Measurements from ENCODE around the gene PTGDS.
"Not testable (repeated sequence)": the region's sequence is repeated elsewhere in the genome, so short reads cannot be mapped to it uniquely, and the experiment has no call there.

The PTGDS gene

GRCh38 chr9:136992819-136993369 is 15.6 kb downstream of the PTGDS start:
- no peak for DNase-seq

GRCh38 chr9:136994180-136994887 is 17.0 kb downstream of the PTGDS start:
- DNase-seq, result no peak

- no peak for DNase-seq
Observed at GRCh38 chr9:136994888-136995230, 17.6 kb downstream of the PTGDS start.

GRCh38 chr9:136995362-136995761 is 18.1 kb downstream of the PTGDS start:
- no peak for DNase-seq

GRCh38 chr9:136995772-136996311 is 18.5 kb downstream of the PTGDS start:
- DNase-seq, result no peak

- peak; percentile 33 for DNase-seq
Observed at GRCh38 chr9:136996361-136997292, 19.3 kb downstream of the PTGDS start, which contains the start of gene CLIC3. Gene CLIC3 (minus strand): TSS chr9:136996568. CDS start chr9:136996543, 25 bp downstream.

- no peak for DNase-seq
Observed at GRCh38 chr9:136997371-136997770, 20.1 kb downstream of the PTGDS start.

- DNase-seq, result no peak
Observed at GRCh38 chr9:136997830-136998234, 20.5 kb downstream of the PTGDS start.

GRCh38 chr9:137000177-137000930 is 23.1 kb downstream of the PTGDS start:
- peak; percentile 33 for DNase-seq

GRCh38 chr9:137001857-137002645 is 24.7 kb downstream of the PTGDS start:
- DNase-seq, result no peak

- no peak for DNase-seq
Observed at GRCh38 chr9:137002646-137003041, 25.3 kb downstream of the PTGDS start.

- DNase-seq, result not testable (repeated sequence)
Observed at GRCh38 chr9:137004285-137004684, 27.0 kb downstream of the PTGDS start.

- DNase-seq, result no peak
Observed at GRCh38 chr9:137006116-137007003, 29.1 kb downstream of the PTGDS start.

- DNase-seq, result no peak
Observed at GRCh38 chr9:137007108-137007815, 30.0 kb downstream of the PTGDS start.

GRCh38 chr9:137007816-137008270 is 30.5 kb downstream of the PTGDS start:
- DNase-seq, result no peak

GRCh38 chr9:137008312-137008711 is 31.0 kb downstream of the PTGDS start:
- no peak for DNase-seq

- no peak for DNase-seq
Observed at GRCh38 chr9:137009217-137009616, 31.9 kb downstream of the PTGDS start.

GRCh38 chr9:137009938-137010732 is 32.8 kb downstream of the PTGDS start:
- no peak for DNase-seq

GRCh38 chr9:137011156-137011555 is 33.9 kb downstream of the PTGDS start:
- DNase-seq, result no peak

All from stimulated activated CD4-positive, alpha-beta T cell treated with anti-CD3 and anti-CD28 coated beads, Interleukin-4, amount 100 ng/mL, for 24 hours (primary cell).